Tongue (tissue), 2 donors: ENCODE measurements around the gene SLC22A4. TPM values are rescaled to one million over a fixed set of nuclear protein-coding genes. Genes with fewer than 3 reads are reported as not detected.

Source experiments
- DNase-seq: peaks from one replicate; pipeline ENCODE4 v3.0.0-alpha.2; 2015
- total RNA-seq: library from RNA; depleted of rRNA; stranded (reverse); fragments of >200 nt; gene quantifications from one replicate; pipeline ENCODE4 v1.2.3, GENCODE V29; 2014

Gene SLC22A4
- total RNA-seq, 1 donor from 2014 or later, result 1.7 TPM

GRCh38 chr5:132376694-132377641 is 82.8 kb downstream of the SLC22A4 start:
- DNase-seq, result no peak

DNA sequence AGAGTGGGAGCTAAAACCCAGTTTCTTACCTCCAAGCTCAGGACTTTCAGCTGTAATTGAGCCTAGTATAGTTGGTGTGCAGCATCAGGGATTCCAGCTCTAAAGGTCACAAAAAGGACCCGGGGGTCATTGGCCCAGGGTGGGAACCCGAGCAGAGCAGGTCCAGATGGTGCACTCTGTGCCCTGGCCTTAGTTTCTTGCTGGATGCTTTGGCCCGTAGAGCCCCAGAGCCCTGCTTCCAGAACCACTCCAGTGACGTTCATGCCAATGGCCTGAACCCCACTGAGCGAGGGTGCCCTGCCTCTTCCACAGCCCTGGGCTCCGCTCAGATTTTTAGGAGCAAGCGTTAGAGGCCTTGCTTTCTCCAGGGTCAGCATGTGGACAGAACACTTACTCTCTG is 83.5 kb downstream of the SLC22A4 start:
- DNase-seq, result no peak

- no peak for DNase-seq
Observed at GRCh38 chr5:132378580-132378979, 84.4 kb downstream of the SLC22A4 start.

GRCh38 chr5:132380047-132380446 is 85.9 kb downstream of the SLC22A4 start:
- no peak for DNase-seq

DNA sequence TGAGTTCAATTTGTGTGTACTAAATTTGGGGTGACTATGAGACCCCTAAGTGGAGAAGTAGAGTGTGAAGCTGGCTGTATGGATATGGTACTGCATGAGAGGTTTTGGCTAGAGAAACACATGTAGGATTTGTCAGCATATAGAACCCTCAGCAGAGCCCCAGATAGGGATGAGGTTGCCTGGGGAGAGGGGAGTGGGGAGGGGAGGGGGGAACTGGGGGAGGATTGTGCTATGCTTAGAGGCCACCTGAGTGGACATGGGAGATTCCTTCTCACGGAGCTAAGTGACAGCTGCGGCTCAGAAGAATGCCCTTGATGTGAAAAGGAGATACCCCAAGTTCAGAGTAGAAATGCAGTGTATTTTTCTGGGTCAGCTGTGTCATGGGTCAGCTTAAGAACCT is 86.5 kb downstream of the SLC22A4 start:
- DNase-seq, result no peak

DNA sequence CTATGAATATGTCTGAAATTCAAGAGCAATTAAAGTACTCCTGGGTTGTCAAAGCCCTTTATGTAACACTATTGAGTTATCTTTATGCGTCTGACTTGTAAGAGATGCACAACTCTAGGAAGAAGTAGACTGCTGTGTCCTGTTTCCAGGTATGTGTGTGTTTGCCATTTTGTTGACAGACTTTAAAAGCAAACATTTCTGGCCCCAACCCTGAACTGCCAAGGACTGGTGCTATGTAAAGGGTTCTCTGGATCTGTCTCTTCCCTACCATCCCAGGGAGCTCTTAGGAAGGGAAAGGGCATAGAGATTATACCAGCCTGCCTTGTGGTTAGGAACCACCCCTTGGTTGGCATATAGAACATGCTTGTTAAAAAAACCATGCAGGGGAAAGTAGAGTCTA is 87.4 kb downstream of the SLC22A4 start:
- no peak for DNase-seq

DNA sequence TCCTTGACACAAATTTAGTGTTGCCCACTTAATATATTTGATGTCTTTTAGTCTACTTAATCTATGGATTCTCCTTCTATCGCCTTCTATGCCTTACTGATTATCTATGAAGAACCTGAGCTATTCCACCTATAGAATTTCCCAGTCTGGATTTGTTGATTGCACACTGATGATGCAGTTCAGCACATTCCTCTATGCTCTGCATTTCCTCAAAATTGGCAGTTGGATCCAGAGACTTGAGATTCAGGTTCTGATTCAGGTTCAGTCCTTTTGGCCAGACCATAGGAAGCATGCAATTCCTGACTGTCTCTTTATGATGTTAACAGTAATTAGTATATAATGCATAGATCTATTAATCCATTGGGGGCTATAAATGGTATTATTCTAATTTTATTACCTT is 89.1 kb downstream of the SLC22A4 start:
- no peak for DNase-seq

- DNase-seq, result no peak
Observed at GRCh38 chr5:132383984-132384383, 89.8 kb downstream of the SLC22A4 start.

DNA sequence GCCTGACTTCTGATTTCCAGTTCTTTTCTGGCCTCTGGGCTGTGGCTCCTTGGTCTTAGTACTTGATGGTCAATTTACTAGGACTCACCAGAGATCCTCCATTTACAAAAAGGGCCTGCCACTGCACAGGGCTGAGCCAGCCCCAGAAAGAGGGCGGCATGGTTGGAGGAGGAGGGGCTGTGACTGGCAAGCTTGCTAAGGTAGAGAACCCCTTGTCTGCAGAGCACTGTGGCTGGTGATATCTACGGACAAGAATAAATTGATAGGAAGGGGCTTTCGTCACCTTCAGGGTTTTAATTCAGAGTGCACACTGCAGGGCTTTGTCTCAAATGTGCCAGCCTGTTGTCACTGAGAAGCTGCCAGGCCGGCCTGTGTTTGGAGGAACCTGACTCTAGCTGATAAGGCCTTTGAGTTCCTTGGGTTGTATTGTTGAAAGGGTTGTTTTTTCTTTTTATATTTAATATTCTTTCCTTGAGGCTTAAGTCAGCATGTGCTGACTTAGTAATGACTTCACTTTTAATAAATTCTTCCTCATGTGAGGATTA is 90.4 kb downstream of the SLC22A4 start:
- DNase-seq, result no peak

- DNase-seq, result peak; percentile 80
Observed at GRCh38 chr5:132385326-132386105, 91.3 kb downstream of the SLC22A4 start.

DNA sequence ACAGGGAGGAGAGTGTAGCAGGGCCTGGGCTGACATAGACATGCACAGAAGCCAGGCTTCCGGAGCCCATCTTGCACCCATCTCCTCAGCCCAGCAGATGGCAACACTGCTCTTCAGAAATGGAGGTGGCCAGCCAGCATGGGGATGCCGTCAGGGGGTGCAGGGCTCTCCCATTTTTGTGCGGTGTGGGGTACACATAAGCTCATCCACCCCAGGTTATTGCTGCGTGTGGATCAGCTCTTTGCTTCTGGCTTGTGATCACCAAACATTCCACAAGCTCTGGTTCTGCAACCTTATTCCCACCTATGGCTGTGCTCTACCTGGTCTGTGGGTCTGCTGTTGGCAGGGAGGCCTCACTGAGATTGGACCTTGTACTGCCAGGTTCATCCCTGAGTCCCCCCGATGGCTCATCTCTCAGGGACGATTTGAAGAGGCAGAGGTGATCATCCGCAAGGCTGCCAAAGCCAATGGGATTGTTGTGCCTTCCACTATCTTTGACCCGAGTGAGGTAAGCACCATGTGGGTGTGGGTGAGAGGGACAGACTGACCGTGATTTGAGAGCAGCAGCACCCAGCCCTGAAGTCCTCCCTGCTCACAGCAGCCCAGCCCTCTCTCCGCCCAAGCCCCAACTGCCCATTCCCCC is 92.6 kb downstream of the SLC22A4 start:
- peak; percentile 77 for DNase-seq

- DNase-seq, result peak; percentile 74
Observed at GRCh38 chr5:132387640-132388117, 93.5 kb downstream of the SLC22A4 start.

GRCh38 chr5:132388244-132389050 is 94.3 kb downstream of the SLC22A4 start:
- peak; percentile 47 for DNase-seq

DNA sequence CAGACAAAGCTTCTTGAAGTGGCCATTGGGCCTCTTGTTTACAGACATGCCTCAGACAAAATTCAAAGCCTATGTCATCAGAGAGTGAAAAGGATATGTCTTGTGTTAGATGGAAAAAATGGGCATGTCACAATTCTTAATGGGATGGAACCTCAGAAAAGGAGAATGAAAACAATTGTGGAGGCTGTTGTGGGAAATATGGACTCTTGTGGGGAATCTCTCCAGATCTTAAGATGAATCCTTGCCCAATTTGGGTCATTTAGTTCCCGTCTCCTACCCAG is 94.8 kb downstream of the SLC22A4 start:
- no peak for DNase-seq

DNA sequence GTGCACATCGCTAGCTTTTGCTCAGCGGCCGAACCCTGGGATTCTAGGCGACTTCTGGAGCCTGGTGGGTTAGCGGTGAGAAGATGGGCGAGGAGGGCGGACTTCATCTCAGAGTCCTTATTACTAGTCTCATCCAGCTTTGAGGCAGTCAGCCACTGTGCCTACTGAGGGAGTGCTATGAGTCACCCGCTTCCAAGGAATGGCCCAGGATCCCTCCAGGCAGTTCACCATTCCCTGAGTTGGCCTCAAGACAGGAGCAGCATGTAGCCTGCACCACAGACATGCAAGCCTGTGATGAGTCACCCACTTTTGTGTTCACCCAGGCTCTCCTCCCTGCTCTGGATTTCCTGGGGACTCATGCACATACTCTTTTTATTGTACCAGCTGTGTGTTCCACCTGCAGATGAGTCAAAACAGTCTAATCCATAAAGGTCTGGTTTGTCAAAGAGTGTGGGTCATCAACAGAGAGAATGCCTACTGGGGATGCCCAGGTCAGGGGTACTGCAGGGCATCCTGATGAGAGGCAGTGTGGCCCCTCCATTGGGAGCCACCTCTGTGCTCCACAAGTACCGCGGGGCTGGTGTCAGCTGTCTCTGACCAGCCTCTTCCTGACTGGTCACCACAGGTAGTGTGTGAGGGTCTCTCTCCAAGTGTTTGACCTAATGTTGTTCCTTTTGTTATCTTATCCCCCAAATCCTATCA is 95.5 kb downstream of the SLC22A4 start:
- no peak for DNase-seq

DNA sequence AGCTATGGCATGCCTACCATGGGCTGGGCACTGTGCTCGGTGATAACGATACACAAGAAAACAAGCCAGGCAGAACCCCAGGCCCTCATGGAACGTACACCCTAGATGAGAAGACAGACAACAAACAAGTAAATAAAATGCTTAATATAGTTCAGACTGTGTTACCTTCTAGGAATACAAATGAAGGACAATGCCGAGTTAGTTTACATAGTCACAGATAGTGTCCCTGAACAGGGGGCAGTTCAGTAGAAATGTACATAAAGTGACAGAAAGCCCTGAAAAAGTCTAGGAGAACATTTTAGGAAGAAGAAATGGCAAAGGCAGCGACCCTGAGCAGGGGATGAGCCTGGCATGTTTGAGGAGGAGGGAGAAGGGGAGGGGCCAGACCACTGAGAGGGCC is 97.1 kb downstream of the SLC22A4 start:
- DNase-seq, result no peak

DNA sequence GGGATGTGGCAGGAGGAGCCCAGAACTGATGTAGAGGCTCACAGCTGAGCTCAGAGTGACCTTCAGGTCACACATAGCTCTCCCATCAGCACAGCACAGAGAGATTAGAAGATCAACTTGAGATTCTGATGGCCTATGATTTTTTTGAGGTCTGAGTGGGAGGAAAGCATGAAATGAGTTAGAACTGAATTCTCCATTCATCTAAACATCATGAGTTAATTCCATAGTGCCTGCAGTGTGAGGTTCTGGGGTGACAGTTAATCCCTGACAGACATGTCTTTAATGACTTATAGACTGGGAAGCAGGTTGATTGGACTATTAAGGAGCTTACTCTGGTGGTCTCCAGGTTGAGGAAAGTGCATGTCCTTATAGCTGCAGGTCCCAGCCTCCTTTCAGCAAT is 97.7 kb downstream of the SLC22A4 start:
- no peak for DNase-seq

DNA sequence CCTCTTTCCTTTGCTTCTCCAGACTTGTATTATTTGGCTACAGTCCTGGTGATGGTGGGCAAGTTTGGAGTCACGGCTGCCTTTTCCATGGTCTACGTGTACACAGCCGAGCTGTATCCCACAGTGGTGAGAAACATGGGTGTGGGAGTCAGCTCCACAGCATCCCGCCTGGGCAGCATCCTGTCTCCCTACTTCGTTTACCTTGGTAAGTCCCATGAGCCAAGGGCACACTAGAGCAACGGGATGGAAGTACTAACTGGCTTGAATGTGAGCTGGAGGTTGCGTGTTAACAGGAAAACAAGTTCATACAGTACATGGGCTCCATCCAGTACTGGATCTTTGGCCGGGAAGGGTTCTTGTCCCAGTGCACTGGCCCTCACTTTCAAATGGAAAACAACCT is 98.2 kb downstream of the SLC22A4 start:
- DNase-seq, result no peak

DNA sequence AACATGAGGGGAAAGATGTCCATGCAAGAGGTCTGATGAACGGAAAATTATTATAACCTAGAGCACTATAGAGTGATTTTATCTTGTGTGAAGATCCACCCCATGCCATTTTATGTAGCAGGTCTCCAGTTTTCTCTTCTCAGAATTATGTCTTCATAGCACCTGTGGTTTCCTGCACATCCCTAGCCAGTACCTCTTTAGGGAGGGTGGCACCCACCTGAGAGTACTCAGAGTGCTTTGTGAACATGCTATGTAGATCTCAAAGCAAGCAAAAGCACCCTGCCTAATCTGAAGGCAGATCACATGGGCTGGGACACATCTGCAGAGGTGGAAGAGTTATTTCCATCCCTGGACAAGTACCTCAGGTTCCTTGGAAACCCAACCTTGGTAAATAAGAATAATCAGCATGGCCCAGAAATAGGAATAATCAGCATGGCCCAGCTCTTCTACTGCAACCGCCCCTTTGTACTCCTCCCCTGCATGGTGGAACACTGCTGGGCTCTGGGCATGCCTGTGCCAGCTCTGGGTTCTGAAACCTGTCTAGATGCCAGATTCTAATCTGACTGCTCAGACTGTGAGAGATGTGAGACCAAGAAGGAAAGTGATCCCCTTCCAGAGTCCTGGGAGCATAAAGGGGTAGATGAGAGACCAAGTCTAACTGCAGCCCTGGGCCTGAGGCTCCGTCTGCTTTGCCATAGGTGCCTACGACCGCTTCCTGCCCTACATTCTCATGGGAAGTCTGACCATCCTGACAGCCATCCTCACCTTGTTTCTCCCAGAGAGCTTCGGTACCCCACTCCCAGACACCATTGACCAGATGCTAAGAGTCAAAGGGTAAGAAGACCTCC is 99.0 kb downstream of the SLC22A4 start:
- DNase-seq, result no peak
